ENCODE data around the gene CHN2.

- no peak for TF ChIP-seq CTCF (IDR thresholded peaks at IDR 0.05 in 8 of 11, conservative IDR thresholded peaks at IDR 0.05 in 3 of 11)
- TF ChIP-seq POLR2AphosphoS5 (IDR thresholded peaks at IDR 0.05), result no peak
- TF ChIP-seq POLR2A (IDR thresholded peaks at IDR 0.05), result no peak
These were observed 5.2 kb downstream of the CHN2 start for GRCh38 chr7:29199776-29200175.

All from spleen (tissue), 7 donors.